IMR-90 (cell line): ENCODE results near the gene CMIP. TPM values are rescaled to one million over a fixed set of nuclear protein-coding genes. Genes with fewer than 3 reads are reported as not detected.
A peak's percentile ranks its signal among the peaks of the same experiment; 100 is the strongest.

Experiments used
- ATAC-seq: fragments of 200-7000 bp; cut with Tn5 transposase; 2 replicates; pipeline ENCODE4 v1.9.1; 2020; ENCODE audit warnings: low read depth, mild to moderate bottlenecking, moderate library complexity
- BruUV-seq: library from RNA; stranded (reverse); fragments of 400-500 nt; replicated peaks from 2 replicates; lab custom pipeline; 2021; lab: Mats Ljungman, UMichigan
- CTCF ChIA-PET: fragments of 300-600 bp; formaldehyde crosslinking; extraction: SDS; loops from one replicate; lab custom pipeline; 2021; ENCODE audit warnings: antibody characterized with exemption; lab: Yijun Ruan, JAX
- POLR2A ChIA-PET: fragments of 300-600 bp; sonication (Branson Sonifier 250); formaldehyde crosslinking; loops from one replicate; lab custom pipeline; 2022; ENCODE audit warnings: antibody characterized with exemption; ENCODE audit not compliant: unreplicated experiment; lab: Charles Lee
- DNase-seq: peaks from one replicate; pipeline ENCODE4 v3.0.0; 2013
- H2AFZ ChIP-seq: replicated peaks from 2 replicates; pipeline ENCODE3; 2013; ENCODE audit warnings: low read length, mild to moderate bottlenecking; ENCODE audit not compliant: poor library complexity
- H2AK5ac ChIP-seq: 2 replicates; pipeline ENCODE4 v1.6.1; 2013; ENCODE audit warnings: low read depth, low read length, inconsistent platforms
- H2AK9ac ChIP-seq: replicated peaks from 2 replicates; pipeline ENCODE3; 2013; ENCODE audit warnings: mild to moderate bottlenecking, low read depth, low read length, moderate library complexity; ENCODE audit not compliant: poor library complexity
- H2BK120ac ChIP-seq: 2 replicates; pipeline ENCODE4 v1.6.1; 2013; ENCODE audit warnings: low read depth, low read length, inconsistent platforms
- H2BK15ac ChIP-seq: 3 replicates; pipeline ENCODE4 v1.6.1; 2013; ENCODE audit warnings: low read depth, low read length, inconsistent platforms
- H2BK20ac ChIP-seq: 2 replicates; pipeline ENCODE4 v1.6.1; 2013; ENCODE audit warnings: low read depth, mild to moderate bottlenecking, inconsistent platforms, low read length, moderate library complexity
- H2BK5ac ChIP-seq: 2 replicates; pipeline ENCODE4 v1.6.1; 2013; ENCODE audit warnings: mild to moderate bottlenecking, low read depth, low read length, inconsistent platforms; ENCODE audit not compliant: poor library complexity, severe bottlenecking
- H3K14ac ChIP-seq: replicated peaks from 2 replicates; pipeline ENCODE4 v1.6.1; 2013; ENCODE audit warnings: low read depth, low read length, inconsistent platforms
- H3K18ac ChIP-seq: 2 replicates; pipeline ENCODE4 v1.6.1; 2013; ENCODE audit warnings: low read depth, low read length, control low read depth
- H3K23ac ChIP-seq: 2 replicates; pipeline ENCODE4 v1.6.1; 2013; ENCODE audit warnings: low read depth, low read length, inconsistent platforms
- H3K27ac ChIP-seq: 2 replicates; pipeline ENCODE4 v1.5.1; 2013; ENCODE audit warnings: mild to moderate bottlenecking, control low read depth, low read length; ENCODE audit not compliant: insufficient read depth
- H3K27me3 ChIP-seq: 2 replicates; pipeline ENCODE4 v1.6.1; 2013; ENCODE audit warnings: low read length; ENCODE audit not compliant: control insufficient read depth, insufficient read depth
- H3K36me3 ChIP-seq: 2 replicates; pipeline ENCODE4 v1.6.1; 2013; ENCODE audit warnings: low read length, mixed read lengths; ENCODE audit not compliant: control insufficient read depth, insufficient read depth
- H3K4ac ChIP-seq: 2 replicates; pipeline ENCODE4 v1.6.1; 2013; ENCODE audit warnings: low read depth, low read length, inconsistent platforms
- H3K4me1 ChIP-seq: 2 replicates; pipeline ENCODE4 v1.6.1; 2013; ENCODE audit warnings: low read length, mixed read lengths; ENCODE audit not compliant: control insufficient read depth, insufficient read depth
- H3K4me2 ChIP-seq: 2 replicates; pipeline ENCODE4 v1.6.1; 2013; ENCODE audit warnings: low read depth, mild to moderate bottlenecking, control low read depth, low read length, moderate library complexity
- H3K4me3 ChIP-seq: 2 replicates; pipeline ENCODE4 v1.5.1; 2013; ENCODE audit warnings: low read depth, mild to moderate bottlenecking, control low read depth, low read length, moderate library complexity; ENCODE audit not compliant: insufficient read depth
- H3K56ac ChIP-seq: 2 replicates; pipeline ENCODE4 v1.6.1; 2013; ENCODE audit warnings: low read length, inconsistent platforms; ENCODE audit not compliant: insufficient read depth; ENCODE audit errors: extremely low read depth
- H3K79me1 ChIP-seq, 2 experiments: 2 replicates each; pipeline ENCODE4 v1.6.1; 2013; ENCODE audit warnings: low read length in 2 of 2, inconsistent platforms in 1 of 2, low read depth in 1 of 2
- H3K9ac ChIP-seq: 2 replicates; pipeline ENCODE4 v1.6.1; 2013; ENCODE audit warnings: low read depth, low read length, control low read depth
- H3K9me1 ChIP-seq: 2 replicates; pipeline ENCODE4 v1.6.1; 2013; ENCODE audit warnings: low read length, inconsistent platforms; ENCODE audit not compliant: insufficient read depth
- H3K9me3 ChIP-seq: 2 replicates; pipeline ENCODE4 v1.6.1; 2013; ENCODE audit warnings: low read length; ENCODE audit not compliant: control insufficient read depth, insufficient read depth
- H4K20me1 ChIP-seq: 2 replicates; pipeline ENCODE4 v1.6.1; 2013; ENCODE audit warnings: low read length, inconsistent platforms; ENCODE audit not compliant: insufficient read depth
- H4K5ac ChIP-seq: 2 replicates; pipeline ENCODE4 v1.6.1; 2013; ENCODE audit warnings: mild to moderate bottlenecking, low read depth, low read length, control low read depth
- H4K8ac ChIP-seq, 2 experiments: 2 replicates each; pipeline ENCODE4 v1.6.1; 2013; ENCODE audit warnings: low read depth in 2 of 2, low read length in 2 of 2, control low read depth in 1 of 2, inconsistent platforms in 1 of 2
- H4K91ac ChIP-seq: 2 replicates; pipeline ENCODE4 v1.6.1; 2013; ENCODE audit warnings: low read depth, low read length, inconsistent platforms; ENCODE audit not compliant: insufficient read depth
- ELK1 ChIP-seq: fragments of 150-350 bp; IDR thresholded peaks from 2 replicates; pipeline ENCODE4 v1.6.1; 2016; ENCODE audit warnings: low read depth, mild to moderate bottlenecking, low read length, moderate library complexity, borderline replicate concordance
- MAFK ChIP-seq: IDR thresholded peaks from 2 replicates; pipeline ENCODE4 v1.6.1; 2012; ENCODE audit warnings: low read depth, low read length, improper control_type of control experiment
- MAZ ChIP-seq: IDR thresholded peaks from 2 replicates; pipeline ENCODE4 v1.6.1; 2012; ENCODE audit warnings: low read depth, mild to moderate bottlenecking, low read length, improper control_type of control experiment, moderate library complexity, borderline replicate concordance
- POLR2A ChIP-seq: IDR thresholded peaks from 2 replicates; pipeline ENCODE4 v1.6.1; 2012; ENCODE audit warnings: mild to moderate bottlenecking, low read depth, low read length
- RFX5 ChIP-seq: IDR thresholded peaks from 2 replicates; pipeline ENCODE4 v1.8.0; 2012; ENCODE audit warnings: low read depth, mild to moderate bottlenecking, low read length, moderate library complexity
- WGBS, 2 experiments: methylation state at CpG; one replicate each; pipeline versions ENCODE4 v1.1.5 to v1.1.7; 2013; ENCODE audit warnings: missing lambda C conversion rate in 2 of 2; ENCODE audit not compliant: insufficient read length in 1 of 2; ENCODE audit errors: extremely low coverage in 2 of 2; 5-methylcytosine and 5-hydroxymethylcytosine counted together
- dilution Hi-C: fragments of 300-500 bp; cut with HindIII; formaldehyde crosslinking; loops from one replicate; pipeline ENCODE4 v1.14.3; 2018; ENCODE audit warnings: low sequenced_read_pairs; ENCODE audit not compliant: unreplicated experiment
- in situ Hi-C: fragments of 300-500 bp; cut with MboI; formaldehyde crosslinking; loops from 3 replicates; pipeline ENCODE4 v1.14.3; 2019; ENCODE audit warnings: low sequenced_read_pairs, inconsistent platforms, mixed read lengths
- intact Hi-C: fragments of 100-400 bp; cut with micrococcal nuclease; formaldehyde crosslinking; loops from 2 replicates; pipeline ENCODE4 v1.10.0; 2022
- polyA plus RNA-seq, 3 experiments: library from polyadenylated mRNA; depleted of rRNA; stranded (reverse); fragments of >200 nt; gene quantifications; 2 replicates each; pipeline ENCODE4 v1.2.3, GENCODE V29; 2012; ENCODE audit warnings: low replicate concordance in 1 of 3
- total RNA-seq: library from RNA; depleted of rRNA; stranded (reverse); fragments of >200 nt; gene quantifications from 2 replicates; pipeline ENCODE4 v1.2.3, GENCODE V29; 2012

CMIP gene
- total and polyA plus RNA-seq, 2 of the 4 experiments (the other 2 are of a cell fraction), result 3.2 to 11.6 TPM

- Histone ChIP-seq H2AK5ac (peak overlapping the region; percentile 68), H2AK9ac (no peak overlapping the region), H3K9me1 (peaks cover 21% of the 10 kb centered on the region), H3K23ac (peak overlapping the region; percentile 54; the same call in 1 of the 2 replicates), H2BK20ac (no peak overlapping the region), H4K91ac (peak overlapping the region; percentile 14; the same call in 1 of the 2 replicates), H2BK120ac (peak overlapping the region; percentile 51; the same call in 1 of the 2 replicates), H3K27ac (peak overlapping the region; percentile 33), H2BK5ac (no peak overlapping the region), H3K36me3 (no peaks in the 10 kb centered on the region), H3K14ac (0 out of 2 replicates have a peak overlapping the region, but pooled peaks have one; percentile 25), H4K5ac (0 out of 2 replicates have a peak overlapping the region, but pooled peaks have one; percentile 1), H4K8ac (peak overlapping the region in 1 of 2 experiments; percentile 36; a peak in 1 of 4 replicates), H3K18ac (no peak overlapping the region), H3K9me3 (no peaks in the 10 kb centered on the region), H3K4ac (peak overlapping the region; percentile 62), H3K4me3 (no peak overlapping the region), H3K4me2 (no peak overlapping the region), H3K27me3 (no peaks in the 10 kb centered on the region), H3K79me1 (peaks cover 19 to 89% of the 10 kb centered on the region in 2 experiments), H4K20me1 (peaks cover 76% of the 10 kb centered on the region), H3K9ac (no peak overlapping the region), H3K56ac (no peak overlapping the region), H3K4me1 (peaks cover 22% of the 10 kb centered on the region), H2AFZ (peak overlapping the region; percentile 9), H2BK15ac (no peak overlapping the region)
- TF ChIP-seq POLR2A (no peak), ELK1 (no peak), MAFK (no peak), MAZ (no peak), RFX5 (no peak)
- DNase-seq (no peak), ATAC-seq (peak; percentile 27)
- in situ Hi-C loops, result no loop called here
- intact Hi-C loops, result no loop called here
- dilution Hi-C loops, result no loop called here
- BruUV-seq, result no TSS peak
- ChIA-PET CTCF (no interaction called here), POLR2A (no interaction called here)
- 37% methylated on average over 4 of the region's 14 CpGs; no CpG with 5 or more reads in 1 of the 2 experiments for WGBS, 2 experiments
Observed at GRCh38 chr16:81492311-81492761, 47.7 kb downstream of the CMIP start.
